ENCODE results near the gene AGBL1.
"Not testable (repeated sequence)": the region's sequence is repeated elsewhere in the genome, so short reads cannot be mapped to it uniquely, and the experiment has no call there.

Gene AGBL1

GRCh38 chr15:86425746-86426145 is 346.1 kb downstream of the AGBL1 start:
- DNase-seq: no peak

DNA sequence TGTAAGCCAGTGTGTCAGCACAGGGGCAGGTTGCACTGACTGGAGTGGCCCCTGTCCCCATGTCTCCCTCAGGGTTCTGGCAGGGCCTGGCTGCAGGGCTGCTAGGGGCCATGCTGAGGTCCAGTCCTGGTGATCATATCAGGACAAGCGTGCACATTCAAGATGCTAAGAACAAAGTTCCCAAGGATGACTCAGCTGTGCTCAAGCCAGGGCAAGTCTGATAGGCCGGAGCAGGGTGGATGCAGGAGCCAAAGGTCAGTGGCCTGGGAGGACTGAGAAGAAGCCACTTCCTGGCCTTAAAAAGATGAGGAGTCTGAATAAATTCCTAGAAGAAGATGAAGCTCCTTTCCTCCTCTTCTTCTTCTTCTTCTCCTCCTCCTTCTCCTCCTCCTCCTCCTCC is 353.2 kb downstream of the AGBL1 start:
- no peak for DNase-seq

GRCh38 chr15:86433983-86434382 is 354.3 kb downstream of the AGBL1 start:
- DNase-seq: no peak

- no peak for DNase-seq
Observed at GRCh38 chr15:86439614-86440013, 359.9 kb downstream of the AGBL1 start.

GRCh38 chr15:86444527-86444926 is 364.9 kb downstream of the AGBL1 start:
- DNase-seq: no peak

- no peak for DNase-seq
Observed at GRCh38 chr15:86445579-86446252, 366.0 kb downstream of the AGBL1 start.

DNA sequence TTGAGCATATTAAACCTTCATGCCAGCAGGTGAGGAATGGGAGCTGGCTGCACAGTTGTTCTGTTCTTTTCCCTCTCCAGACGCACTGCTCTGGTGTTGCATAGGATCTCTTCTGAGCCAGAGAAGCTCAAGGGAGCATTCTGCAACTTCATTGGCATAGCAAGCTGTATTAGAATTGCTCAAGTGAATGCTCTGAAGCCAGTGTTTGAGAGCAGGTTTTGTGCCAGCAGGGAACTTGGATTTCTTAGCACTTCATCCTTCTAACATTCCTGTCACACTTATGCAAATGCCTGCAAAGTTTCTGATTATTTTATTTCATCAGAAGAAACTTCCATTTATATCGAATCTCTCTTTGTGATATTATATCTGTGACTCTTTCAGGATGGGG is 366.6 kb downstream of the AGBL1 start:
- no peak for DNase-seq

DNA sequence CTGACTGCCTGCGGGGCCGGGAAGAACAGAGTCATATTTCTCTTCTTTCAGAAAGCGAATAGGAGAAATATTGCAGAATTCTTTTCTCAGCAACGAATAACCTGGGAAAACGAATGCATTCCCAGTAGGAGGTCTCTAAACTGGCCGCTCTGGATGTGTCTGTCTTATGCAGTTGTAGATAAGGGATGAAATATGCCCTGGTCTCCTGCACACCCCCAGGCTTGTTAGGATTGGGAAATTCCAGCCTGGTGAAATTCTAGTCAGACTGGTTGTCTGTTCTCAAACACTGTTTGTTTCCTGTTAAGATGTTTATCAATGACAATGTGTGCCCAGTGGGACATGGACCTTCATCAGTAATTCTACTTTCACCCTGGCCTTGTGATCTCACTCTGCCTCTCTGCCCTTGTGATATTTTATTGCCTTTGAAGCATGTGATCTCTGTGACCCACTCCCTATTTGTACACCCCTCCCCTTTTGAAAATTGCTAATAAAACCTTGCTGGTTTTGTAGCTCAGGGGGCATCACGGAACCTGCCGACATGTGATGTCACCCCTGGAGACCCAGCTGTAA is 385.9 kb downstream of the AGBL1 start:
- not testable (repeated sequence) for DNase-seq

GRCh38 chr15:86481720-86482119 is 402.0 kb downstream of the AGBL1 start:
- DNase-seq: no peak

GRCh38 chr15:86483936-86484335 is 404.3 kb downstream of the AGBL1 start:
- no peak for DNase-seq

- no peak for DNase-seq
Observed at GRCh38 chr15:86488046-86488445, 408.4 kb downstream of the AGBL1 start.

DNA sequence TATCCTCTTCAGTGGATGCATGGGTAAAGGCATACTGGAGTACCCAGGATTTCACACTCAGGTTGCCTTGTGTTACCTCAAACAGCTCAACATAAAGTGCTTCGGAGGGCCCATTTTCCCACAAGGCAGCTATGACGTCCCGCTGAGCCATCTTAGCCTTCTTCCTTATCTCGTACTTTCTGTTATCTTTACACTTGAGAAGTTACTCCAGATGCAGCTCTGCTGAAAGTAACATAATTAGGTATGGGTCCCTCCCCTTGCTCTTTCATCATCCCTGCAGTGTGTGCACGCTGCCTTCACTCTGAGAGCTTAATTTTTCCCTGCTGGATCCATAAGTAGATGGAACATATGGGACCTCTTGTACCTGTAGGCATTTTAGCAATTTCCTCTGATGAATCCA is 410.3 kb downstream of the AGBL1 start:
- DNase-seq: no peak

- DNase-seq: no peak
Observed at GRCh38 chr15:86491118-86491517, 411.4 kb downstream of the AGBL1 start.

GRCh38 chr15:86493884-86494283 is 414.2 kb downstream of the AGBL1 start:
- no peak for DNase-seq

DNA sequence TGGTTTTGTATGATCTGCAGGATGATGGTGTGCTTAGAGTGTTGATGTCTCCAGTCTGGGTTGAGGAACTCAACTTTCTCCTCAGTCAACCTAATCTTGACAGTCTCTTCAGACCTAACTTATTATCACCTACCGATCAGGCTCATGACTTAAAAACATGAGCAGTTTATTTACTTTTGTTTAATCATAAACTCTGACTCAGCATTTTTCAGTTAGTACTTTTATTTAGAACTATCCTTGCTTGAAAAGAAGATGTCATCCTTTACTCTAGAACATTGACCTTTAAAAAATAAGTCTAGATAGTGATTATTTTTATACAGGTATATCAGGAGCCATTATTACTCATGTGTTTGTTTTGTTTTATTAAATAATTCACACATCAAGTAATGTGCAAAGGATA is 414.8 kb downstream of the AGBL1 start:
- no peak for DNase-seq

GRCh38 chr15:86502301-86502700 is 422.6 kb downstream of the AGBL1 start:
- DNase-seq: no peak

DNA sequence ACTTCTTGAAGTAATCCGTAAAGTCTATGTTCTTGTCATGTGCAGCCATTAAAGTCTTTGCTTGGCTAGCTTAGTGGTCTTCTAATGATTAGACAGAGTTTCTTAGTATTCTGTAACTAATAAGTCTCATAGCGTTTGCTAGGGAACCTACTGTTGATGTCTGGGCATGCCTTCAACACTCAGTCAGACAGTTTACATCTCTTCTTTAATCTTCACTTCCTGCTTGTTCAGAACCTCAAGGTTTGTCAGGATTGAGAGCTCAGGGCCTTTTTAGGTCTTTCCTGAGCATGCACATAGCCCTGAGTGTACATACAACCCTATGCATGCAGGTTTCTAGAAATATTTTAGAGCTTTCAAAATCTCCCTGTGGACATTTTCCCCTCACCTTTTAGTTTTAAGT is 426.3 kb downstream of the AGBL1 start:
- no peak for DNase-seq

- DNase-seq: no peak
Observed at GRCh38 chr15:86506401-86506800, 426.7 kb downstream of the AGBL1 start.

GRCh38 chr15:86515625-86516024 is 436.0 kb downstream of the AGBL1 start:
- no peak for DNase-seq

- DNase-seq: no peak
Observed at GRCh38 chr15:86522721-86523120, 443.1 kb downstream of the AGBL1 start.

GRCh38 chr15:86526938-86527690 is 447.4 kb downstream of the AGBL1 start:
- DNase-seq: no peak

DNA sequence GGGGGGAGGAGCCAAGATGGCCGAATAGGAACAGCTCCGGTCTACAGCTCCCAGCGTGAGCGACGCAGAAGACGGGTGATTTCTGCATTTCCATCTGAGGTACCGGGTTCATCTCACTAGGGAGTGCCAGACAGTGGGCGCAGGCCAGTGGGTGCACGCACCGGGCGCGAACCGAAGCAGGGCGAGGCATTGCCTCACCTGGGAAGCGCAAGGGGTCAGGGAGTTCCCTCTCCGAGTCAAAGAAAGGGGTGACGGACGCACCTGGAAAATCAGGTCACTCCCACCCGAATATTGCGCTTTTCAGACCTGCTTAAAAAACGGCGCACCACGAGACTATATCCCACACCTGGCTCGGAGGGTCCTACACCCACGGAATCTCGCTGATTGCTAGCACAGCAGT is 448.4 kb downstream of the AGBL1 start:
- DNase-seq: not testable (repeated sequence)

GRCh38 chr15:86538141-86538540 is 458.5 kb downstream of the AGBL1 start:
- DNase-seq: no peak

GRCh38 chr15:86540840-86541467 is 461.3 kb downstream of the AGBL1 start:
- DNase-seq: no peak
